HepG2 (cell line): Measurements from ENCODE around the gene NEDD1. TPM values are rescaled to one million over a fixed set of nuclear protein-coding genes. Genes with fewer than 3 reads are reported as not detected.

Experiments
- CENPX ChIP-seq: sonication (generic); formaldehyde crosslinking; IDR thresholded peaks from 2 replicates; pipeline ENCODE4 v1.9.0; 2021; ENCODE audit warnings: mild to moderate bottlenecking, missing genetic modification reagents, moderate library complexity
- HDAC1 ChIP-seq: sonication (generic); formaldehyde crosslinking; IDR thresholded peaks from 2 replicates; pipeline ENCODE4 v1.5.1; 2020; ENCODE audit warnings: mild to moderate bottlenecking, missing genetic modification reagents
- KDM2A ChIP-seq: sonication (generic); formaldehyde crosslinking; IDR thresholded peaks from 2 replicates; pipeline ENCODE4 v1.4.0; 2020; ENCODE audit warnings: low read depth, missing genetic modification reagents, borderline replicate concordance
- MEIS2 ChIP-seq: sonication (generic); formaldehyde crosslinking; IDR thresholded peaks from 2 replicates; pipeline ENCODE4 v1.9.0; 2021; ENCODE audit warnings: mild to moderate bottlenecking, missing genetic modification reagents
- MTF2 ChIP-seq: sonication (generic); formaldehyde crosslinking; IDR thresholded peaks from 2 replicates; pipeline ENCODE4 v1.5.0; 2020; ENCODE audit warnings: missing genetic modification reagents, borderline replicate concordance
- NR2C2 ChIP-seq: sonication (generic); formaldehyde crosslinking; IDR thresholded peaks from 2 replicates; pipeline ENCODE4 v1.4.0; 2020; ENCODE audit warnings: missing genetic modification reagents, mild to moderate bottlenecking, moderate library complexity, borderline replicate concordance
- POGK ChIP-seq: sonication (generic); formaldehyde crosslinking; conservative IDR thresholded peaks from 2 replicates; pipeline ENCODE4 v1.8.0; 2022; ENCODE audit warnings: mild to moderate bottlenecking, moderate library complexity, missing genetic modification reagents
- RAD51 ChIP-seq: fragments of 450-650 bp; IDR thresholded peaks from 2 replicates; pipeline ENCODE4 v1.6.1; 2016; ENCODE audit warnings: borderline replicate concordance
- REST ChIP-seq, 2 experiments: IDR thresholded peaks; 2 replicates each; pipeline ENCODE4 v1.6.1; 2011 to 2012; ENCODE audit warnings: low read length in 2 of 2, borderline replicate concordance in 1 of 2, low read depth in 1 of 2, mild to moderate bottlenecking in 1 of 2, moderate library complexity in 1 of 2
- SRSF1 ChIP-seq: fragments of 200-400 bp; formaldehyde crosslinking; optimal IDR thresholded peaks from 2 replicates; pipeline ENCODE3; 2017; ENCODE audit warnings: mild to moderate bottlenecking, low read depth, low read length, moderate library complexity
- SSRP1 ChIP-seq: IDR thresholded peaks from 2 replicates; pipeline ENCODE4 v1.6.1; 2016; ENCODE audit warnings: control low read depth
- STAT5B ChIP-seq: sonication (generic); formaldehyde crosslinking; IDR thresholded peaks from 2 replicates; pipeline ENCODE4 v1.4.0; 2020; ENCODE audit warnings: missing genetic modification reagents
- THYN1 ChIP-seq: sonication (generic); formaldehyde crosslinking; IDR thresholded peaks from 2 replicates; pipeline ENCODE4 v1.8.1; 2023; ENCODE audit warnings: low read depth, mild to moderate bottlenecking, moderate library complexity, missing genetic modification reagents, borderline replicate concordance
- ZFP41 ChIP-seq: sonication (generic); formaldehyde crosslinking; IDR thresholded peaks from 2 replicates; pipeline ENCODE4 v1.4.0; 2020; ENCODE audit warnings: mild to moderate bottlenecking, missing genetic modification reagents, borderline replicate concordance
- ZFP62 ChIP-seq: sonication (generic); formaldehyde crosslinking; IDR thresholded peaks from 2 replicates; pipeline ENCODE4 v1.4.0; 2020; ENCODE audit warnings: missing genetic modification reagents
- ZKSCAN8 ChIP-seq: IDR thresholded peaks from 2 replicates; pipeline ENCODE4 v1.6.1; 2016; ENCODE audit warnings: borderline replicate concordance, missing genetic modification reagents, missing compliant biosample characterization
- ZNF446 ChIP-seq: sonication (generic); formaldehyde crosslinking; IDR thresholded peaks from 2 replicates; pipeline ENCODE4 v1.5.0; 2020; ENCODE audit warnings: mild to moderate bottlenecking, missing genetic modification reagents
- ZNF7 ChIP-seq: IDR thresholded peaks from 2 replicates; pipeline ENCODE4 v1.6.1; 2016; ENCODE audit warnings: missing biosample characterization, missing genetic modification reagents
- polyA plus RNA-seq, 8 experiments: library from polyadenylated mRNA; depleted of rRNA in 3 of 8; stranded (reverse) in 7 of 8; unstranded in 1 of 8; fragments of >200 nt; fragmentation: Illumina TruSeq in 4 of 8; extraction: Trizol in 4 of 8; gene quantifications; 2 replicates each; pipeline versions ENCODE4 v1.2.1 to v1.2.3, GENCODE V29; 2011 to 2016; ENCODE audit warnings: low read depth in 4 of 8, missing spikeins in 1 of 8, mixed read lengths in 1 of 8; ENCODE audit not compliant: insufficient read depth in 1 of 8
- total RNA-seq, 5 experiments: library from RNA; depleted of rRNA; stranded (reverse); fragments of >200 nt; fragmentation: Illumina TruSeq; extraction: Trizol; gene quantifications; 2 replicates each; pipeline ENCODE4 v1.2.3, GENCODE V29; 2016; ENCODE audit warnings: low read depth in 1 of 5
- TF ChIP-seq, protein P1 (sequence below): sonication (generic); formaldehyde crosslinking; IDR thresholded peaks from 2 replicates; pipeline ENCODE4 v1.4.0; 2020; ENCODE audit warnings: mild to moderate bottlenecking, missing genetic modification reagents
- TF ChIP-seq, protein P2 (sequence below): IDR thresholded peaks from 2 replicates; pipeline ENCODE4 v1.6.1; 2016; ENCODE audit warnings: low read depth, borderline replicate concordance
- TF ChIP-seq, protein P3 (sequence below): IDR thresholded peaks from 2 replicates; pipeline ENCODE4 v1.6.1; 2012; ENCODE audit warnings: inconsistent platforms

The NEDD1 gene
- total and polyA plus RNA-seq, 2 of the 13 experiments (the other 11 are each of a cell fraction or from before 2014, with no cell fraction given), result 11.2 to 21.5 TPM

- TF ChIP-seq KDM2A (CRISPR knock-in tag), result peak; percentile 79; the same call in 1 of the 2 replicates
- no peak; the same call in 1 of the 2 replicates for TF ChIP-seq MEIS2
- TF ChIP-seq ZNF446 (CRISPR knock-in tag), result no peak
- TF ChIP-seq, protein P1, sequence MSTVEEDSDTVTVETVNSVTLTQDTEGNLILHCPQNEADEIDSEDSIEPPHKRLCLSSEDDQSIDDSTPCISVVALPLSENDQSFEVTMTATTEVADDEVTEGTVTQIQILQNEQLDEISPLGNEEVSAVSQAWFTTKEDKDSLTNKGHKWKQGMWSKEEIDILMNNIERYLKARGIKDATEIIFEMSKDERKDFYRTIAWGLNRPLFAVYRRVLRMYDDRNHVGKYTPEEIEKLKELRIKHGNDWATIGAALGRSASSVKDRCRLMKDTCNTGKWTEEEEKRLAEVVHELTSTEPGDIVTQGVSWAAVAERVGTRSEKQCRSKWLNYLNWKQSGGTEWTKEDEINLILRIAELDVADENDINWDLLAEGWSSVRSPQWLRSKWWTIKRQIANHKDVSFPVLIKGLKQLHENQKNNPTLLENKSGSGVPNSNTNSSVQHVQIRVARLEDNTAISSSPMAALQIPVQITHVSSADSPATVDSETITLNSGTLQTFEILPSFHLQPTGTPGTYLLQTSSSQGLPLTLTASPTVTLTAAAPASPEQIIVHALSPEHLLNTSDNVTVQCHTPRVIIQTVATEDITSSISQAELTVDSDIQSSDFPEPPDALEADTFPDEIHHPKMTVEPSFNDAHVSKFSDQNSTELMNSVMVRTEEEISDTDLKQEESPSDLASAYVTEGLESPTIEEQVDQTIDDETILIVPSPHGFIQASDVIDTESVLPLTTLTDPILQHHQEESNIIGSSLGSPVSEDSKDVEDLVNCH (CRISPR knock-in tag), result no peak
- TF ChIP-seq, protein P2, sequence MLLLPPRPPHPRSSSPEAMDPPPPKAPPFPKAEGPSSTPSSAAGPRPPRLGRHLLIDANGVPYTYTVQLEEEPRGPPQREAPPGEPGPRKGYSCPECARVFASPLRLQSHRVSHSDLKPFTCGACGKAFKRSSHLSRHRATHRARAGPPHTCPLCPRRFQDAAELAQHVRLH, result peak; percentile 50; the same call in 1 of the 2 replicates
- no peak for TF ChIP-seq SSRP1 (CRISPR knock-in tag)
- 0 out of 2 replicates have a peak, but pooled peaks have one; percentile 17 for TF ChIP-seq ZKSCAN8 (CRISPR knock-in tag)
- TF ChIP-seq ZNF7 (CRISPR knock-in tag), result no peak
- peak; percentile 62 for TF ChIP-seq HDAC1 (CRISPR knock-in tag)
- no peak for TF ChIP-seq CENPX (CRISPR knock-in tag)
- TF ChIP-seq RAD51, result no peak
- no peak for TF ChIP-seq STAT5B (CRISPR knock-in tag)
- TF ChIP-seq ZFP41 (CRISPR knock-in tag), result peak; percentile 43; the same call in 1 of the 2 replicates
- TF ChIP-seq ZFP62, result no peak
- TF ChIP-seq REST (IDR thresholded peaks at IDR 0.05; ENCODE audit: borderline replicate concordance in 1 of 2, low read depth in 1 of 2, low read length in 2 of 2), result no peak; a peak in 1 of 4 replicates
- no peak for TF ChIP-seq MTF2
- peak; percentile 87 for TF ChIP-seq NR2C2 (CRISPR knock-in tag)
- no peak for TF ChIP-seq THYN1
- no peak; the same call in 1 of the 2 replicates for TF ChIP-seq POGK (CRISPR knock-in tag)
- peak; percentile 82 for TF ChIP-seq SRSF1
- TF ChIP-seq, protein P3, sequence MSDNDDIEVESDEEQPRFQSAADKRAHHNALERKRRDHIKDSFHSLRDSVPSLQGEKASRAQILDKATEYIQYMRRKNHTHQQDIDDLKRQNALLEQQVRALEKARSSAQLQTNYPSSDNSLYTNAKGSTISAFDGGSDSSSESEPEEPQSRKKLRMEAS, result peak; percentile 48; the same call in 1 of the 2 replicates
Measured at GRCh38 chr12:96906849-96907670, at the start of gene NEDD1 (continued).
